SH-SY5Y (cell line): ENCODE results near the gene KDM5B.

Experiments
- GATA2 ChIP-seq: IDR thresholded peaks from 2 replicates; pipeline ENCODE4 v1.6.1; 2011; ENCODE audit warnings: mild to moderate bottlenecking, low read depth, low read length
- GATA3 ChIP-seq: IDR thresholded peaks from 2 replicates; pipeline ENCODE4 v1.6.1; 2011; ENCODE audit warnings: low read depth, mild to moderate bottlenecking, low read length, moderate library complexity

GRCh38 chr1:202844935-202845334 is 36.7 kb upstream of the KDM5B start:
- TF ChIP-seq GATA3 (no peak), GATA2 (no peak)
